Measurements from ENCODE around the gene CCDC81. TPM values are rescaled to one million over a fixed set of nuclear protein-coding genes. Genes with fewer than 3 reads are reported as not detected.

CCDC81 gene
- total RNA-seq, 1 experiment from 2014 or later = 0.11 TPM

- Histone ChIP-seq H4K20me1 (ENCODE audit: low read length) (no peaks in the 10 kb centered on the region), H3K36me3 (ENCODE audit: low read depth, low read length) (no peaks in the 10 kb centered on the region), H3K9me3 (ENCODE audit: low read length) (no peaks in the 10 kb centered on the region), H3K4me3 (ENCODE audit: low read length) (no peak overlapping the region), H3K4me2 (ENCODE audit: low read length) (no peak overlapping the region), H3K27me3 (ENCODE audit: low read length) (no peaks in the 10 kb centered on the region), H3K9me2 (replicated peaks; ENCODE audit: low read length) (no peaks in the 10 kb centered on the region), H3K27ac (ENCODE audit: low read length) (no peak overlapping the region), H3F3A (ENCODE audit: low read length, unreplicated experiment) (no peaks in the 10 kb centered on the region), H3K9ac (ENCODE audit: low read length) (no peak overlapping the region), H3K4me1 (ENCODE audit: insufficient read depth, low read length) (no peaks in the 10 kb centered on the region), H3K79me2 (ENCODE audit: low read length) (no peaks in the 10 kb centered on the region), H2AFZ (ENCODE audit: low read length) (no peak overlapping the region)
- intact Hi-C loops (cut with micrococcal nuclease) = no loop called here
- ATAC-seq (no peak), DNase-seq (no peak)
- POLR2A ChIA-PET (ENCODE audit: unreplicated experiment) = no interaction called here
- no TSS peak for BruUV-seq (replicated peaks)
- CTCF ChIA-PET = no interaction called here
- TF ChIP-seq CTCF (conservative IDR thresholded peaks at IDR 0.05; ENCODE audit: low read depth, low read length) = no peak
- no peak for TF ChIP-seq EZH2phosphoT487 (IDR thresholded peaks at IDR 0.05; ENCODE audit: borderline replicate concordance, low read length)
- no peak for TF ChIP-seq EZH2 (IDR thresholded peaks at IDR 0.05; ENCODE audit: low read length, unreplicated experiment)
These were observed 28.8 kb downstream of the CCDC81 start for GRCh38 chr11:86403458-86403857.

DNA sequence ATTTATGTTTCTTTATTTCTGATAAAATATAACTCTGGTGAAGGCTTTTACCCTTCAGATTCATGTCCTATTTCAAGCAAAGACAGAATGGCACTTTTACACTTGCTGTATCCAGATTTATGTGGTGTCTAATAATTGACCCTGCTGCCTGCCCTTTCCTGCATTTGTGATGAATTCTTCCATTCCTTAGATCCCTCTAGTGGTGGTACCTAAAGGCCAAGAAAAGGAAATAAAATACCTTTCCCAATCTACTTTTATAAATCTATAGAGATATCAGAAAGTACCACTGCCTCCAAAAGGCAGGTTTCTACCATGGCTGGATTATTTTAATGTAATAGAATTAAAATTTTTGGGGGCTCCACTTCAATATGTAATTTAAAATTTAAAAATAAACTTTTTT is 34.2 kb downstream of the CCDC81 start:
- no peaks in the 10 kb centered on the region for H3K4me1 ChIP-seq (ENCODE audit: insufficient read depth, low read length)
- H4K20me1 ChIP-seq (ENCODE audit: low read length) = no peaks in the 10 kb centered on the region
- DNase-seq (peak; percentile 2), ATAC-seq (no peak)
- no peaks in the 10 kb centered on the region for H3K9me2 ChIP-seq (replicated peaks; ENCODE audit: low read length)
- no peaks in the 10 kb centered on the region for H3F3A ChIP-seq (ENCODE audit: low read length, unreplicated experiment)
- H3K27ac ChIP-seq (ENCODE audit: low read length) = no peak overlapping the region
- TF ChIP-seq EZH2phosphoT487 (IDR thresholded peaks at IDR 0.05; ENCODE audit: borderline replicate concordance, low read length) (no peak), CTCF (conservative IDR thresholded peaks at IDR 0.05; ENCODE audit: low read depth, low read length) (peak; percentile 53)
- no TSS peak for BruUV-seq (replicated peaks)
- H3K27me3 ChIP-seq (ENCODE audit: low read length) = no peaks in the 10 kb centered on the region
- ChIA-PET POLR2A (ENCODE audit: unreplicated experiment) (no interaction called here), CTCF (no interaction called here)
- H3K9me3 ChIP-seq (ENCODE audit: low read length) = no peaks in the 10 kb centered on the region
- H3K36me3 ChIP-seq (ENCODE audit: low read depth, low read length) = no peaks in the 10 kb centered on the region
- intact Hi-C loops (cut with micrococcal nuclease) = loop anchor here (5.0 kb wide), 2 partner anchors 47 to 467 kb away; no protein-coding TSS in a partner anchor
- no peaks in the 10 kb centered on the region for H3K79me2 ChIP-seq (ENCODE audit: low read length)
- H3K9ac ChIP-seq (ENCODE audit: low read length) = no peak overlapping the region
- H3K4me2 ChIP-seq (ENCODE audit: low read length) = no peak overlapping the region
- H2AFZ ChIP-seq (ENCODE audit: low read length) = no peak overlapping the region
- no peak overlapping the region for H3K4me3 ChIP-seq (ENCODE audit: low read length)

DNA sequence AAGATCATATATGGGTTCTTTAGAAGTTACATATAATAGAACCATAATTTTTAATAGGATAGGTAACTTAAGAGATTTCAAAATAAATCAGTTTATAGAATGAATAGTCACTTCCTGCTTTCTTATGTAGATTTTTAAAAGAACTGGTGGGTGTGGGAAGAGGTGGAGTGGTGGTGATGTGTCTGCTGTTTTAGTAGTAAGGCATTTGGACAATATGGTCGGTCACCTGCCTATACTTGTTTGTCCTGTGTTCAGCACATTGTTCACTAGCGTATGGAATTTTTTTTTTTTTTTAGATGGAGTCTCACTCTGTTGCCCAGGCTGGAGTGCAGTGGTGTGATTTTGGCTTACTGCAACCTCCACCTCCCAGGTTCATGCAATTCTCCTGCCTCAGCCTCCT is 39.3 kb downstream of the CCDC81 start:
- no peaks in the 10 kb centered on the region for H3F3A ChIP-seq (ENCODE audit: low read length, unreplicated experiment)
- POLR2A ChIA-PET (ENCODE audit: unreplicated experiment) = no interaction called here
- ATAC-seq (no peak), DNase-seq (no peak)
- H3K9me2 ChIP-seq (replicated peaks; ENCODE audit: low read length) = no peaks in the 10 kb centered on the region
- H3K4me2 ChIP-seq (ENCODE audit: low read length) = no peak overlapping the region
- intact Hi-C loops (cut with micrococcal nuclease) = no loop called here
- H3K27ac ChIP-seq (ENCODE audit: low read length) = no peak overlapping the region
- no peak overlapping the region for H3K9ac ChIP-seq (ENCODE audit: low read length)
- H4K20me1 ChIP-seq (ENCODE audit: low read length) = no peaks in the 10 kb centered on the region
- CTCF ChIA-PET = no interaction called here
- H3K27me3 ChIP-seq (ENCODE audit: low read length) = no peaks in the 10 kb centered on the region
- no peaks in the 10 kb centered on the region for H3K9me3 ChIP-seq (ENCODE audit: low read length)
- TF ChIP-seq EZH2phosphoT487 (IDR thresholded peaks at IDR 0.05; ENCODE audit: borderline replicate concordance, low read length) (no peak), EZH2 (IDR thresholded peaks at IDR 0.05; ENCODE audit: low read length, unreplicated experiment) (no peak), CTCF (conservative IDR thresholded peaks at IDR 0.05; ENCODE audit: low read depth, low read length) (no peak)
- H3K36me3 ChIP-seq (ENCODE audit: low read depth, low read length) = no peaks in the 10 kb centered on the region
- H3K4me1 ChIP-seq (ENCODE audit: insufficient read depth, low read length) = no peaks in the 10 kb centered on the region
- H2AFZ ChIP-seq (ENCODE audit: low read length) = no peak overlapping the region
- no TSS peak for BruUV-seq (replicated peaks)
- H3K4me3 ChIP-seq (ENCODE audit: low read length) = no peak overlapping the region
- H3K79me2 ChIP-seq (ENCODE audit: low read length) = no peaks in the 10 kb centered on the region
